Common myeloid progenitor, CD34-positive (primary cell): ENCODE data around the gene MACROD2.

Experiments used
- CTCF ChIA-PET: fragments of 350-600 bp; sonication (Branson Sonifier 250); formaldehyde crosslinking; loops from one replicate; lab custom pipeline; 2021; ENCODE audit warnings: antibody characterized with exemption; lab: Charles Lee
- POLR2A ChIA-PET: fragments of 350-600 bp; sonication (Branson Sonifier 250); formaldehyde crosslinking; loops from one replicate; lab custom pipeline; 2021; ENCODE audit warnings: antibody characterized with exemption; lab: Charles Lee
- DNase-seq, 3 donors: peaks; one replicate each; pipeline versions ENCODE4 v3.0.0 to v3.0.0-alpha.2; 2013
- H3K27ac ChIP-seq, 2 experiments: 1 replicate in 1 of 2; 2 replicates in 1 of 2; pipeline ENCODE4 v1.7.0; 2013; ENCODE audit warnings: inconsistent platforms in 2 of 2, low read length in 2 of 2, mild to moderate bottlenecking in 2 of 2, low read depth in 1 of 2, moderate library complexity in 1 of 2; ENCODE audit not compliant: severe bottlenecking in 2 of 2, insufficient read depth in 1 of 2, poor library complexity in 1 of 2
- H3K27me3 ChIP-seq, 5 experiments: replicated peaks in 2 of 5; 1 replicate in 3 of 5; 2 replicates in 2 of 5; pipeline versions ENCODE4 v1.6.1 to v1.7.0; 2013; ENCODE audit warnings: low read length in 4 of 5, mild to moderate bottlenecking in 2 of 5, moderate library complexity in 2 of 5, inconsistent platforms in 1 of 5; ENCODE audit not compliant: insufficient read depth in 5 of 5, control insufficient read depth in 4 of 5
- H3K36me3 ChIP-seq, 4 experiments: 1 replicate in 2 of 4; 2 replicates in 2 of 4; pipeline versions ENCODE4 v1.6.1 to v1.7.0; 2013; ENCODE audit warnings: low read length in 3 of 4, control low read depth in 1 of 4, mild to moderate bottlenecking in 1 of 4; ENCODE audit not compliant: control insufficient read depth in 4 of 4, insufficient read depth in 4 of 4
- H3K4me1 ChIP-seq, 4 experiments: 1 replicate in 3 of 4; 2 replicates in 1 of 4; pipeline versions ENCODE4 v1.6.1 to v1.7.1; 2013; ENCODE audit warnings: low read length in 3 of 4, mild to moderate bottlenecking in 3 of 4, control low read depth in 1 of 4, inconsistent platforms in 1 of 4, moderate library complexity in 1 of 4; ENCODE audit not compliant: control insufficient read depth in 4 of 4, insufficient read depth in 4 of 4; ENCODE audit errors: control extremely low read depth in 1 of 4
- H3K4me3 ChIP-seq, 7 experiments: 1 replicate in 4 of 7; 2 replicates in 3 of 7; pipeline versions ENCODE4 v1.5.1 to v1.7.0; 2013; ENCODE audit warnings: mild to moderate bottlenecking in 7 of 7, low read length in 6 of 7, moderate library complexity in 6 of 7, inconsistent platforms in 2 of 7, low read depth in 2 of 7, control low read depth in 1 of 7; ENCODE audit not compliant: insufficient read depth in 4 of 7, control insufficient read depth in 1 of 7; ENCODE audit errors: extremely low read depth in 1 of 7
- H3K9me3 ChIP-seq, 5 experiments: 1 replicate in 4 of 5; 2 replicates in 1 of 5; pipeline versions ENCODE4 v1.6.1 to v1.7.1; 2013; ENCODE audit warnings: low read length in 4 of 5, mild to moderate bottlenecking in 2 of 5, inconsistent platforms in 1 of 5, low read depth in 1 of 5, moderate library complexity in 1 of 5; ENCODE audit not compliant: control insufficient read depth in 4 of 5, insufficient read depth in 2 of 5; ENCODE audit errors: control extremely low read depth in 1 of 5
- WGBS: methylation state at CpG from one replicate; pipeline ENCODE4 v1.1.5; 2013; ENCODE audit not compliant: insufficient coverage; 5-methylcytosine and 5-hydroxymethylcytosine counted together

The MACROD2 gene

DNA sequence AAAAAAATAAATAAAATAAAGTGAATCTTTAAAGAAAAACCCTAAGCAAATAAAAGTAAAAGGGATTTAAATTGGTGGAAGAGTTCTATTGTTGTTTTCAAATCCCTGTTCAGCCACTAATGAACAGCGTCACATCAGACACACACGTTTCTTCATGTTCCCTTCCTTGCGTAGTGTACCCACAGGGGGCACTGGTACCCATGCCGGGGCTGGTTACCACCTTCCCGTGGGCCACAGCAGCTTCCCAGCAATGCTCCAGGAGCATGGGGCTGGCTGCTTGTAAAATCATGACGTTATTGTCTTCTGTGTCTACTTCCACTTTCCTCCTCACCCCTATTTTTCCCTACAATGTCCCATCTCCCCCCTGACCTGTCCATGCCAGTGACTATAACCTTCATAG is 1589.2 kb downstream of the MACROD2 start:
- no peak overlapping the region for H3K27ac ChIP-seq
- no peak for DNase-seq
- 91% methylated on average over 6 of the region's 6 CpGs for WGBS
- no peaks in the 10 kb centered on the region for H3K36me3 ChIP-seq
- no peak overlapping the region for H3K4me3 ChIP-seq
- H3K27me3 ChIP-seq = no peaks in the 10 kb centered on the region
- CTCF ChIA-PET = no interaction called here
- POLR2A ChIA-PET = no interaction called here
- H3K9me3 ChIP-seq = no peaks in the 10 kb centered on the region
- H3K4me1 ChIP-seq = no peaks in the 10 kb centered on the region

DNA sequence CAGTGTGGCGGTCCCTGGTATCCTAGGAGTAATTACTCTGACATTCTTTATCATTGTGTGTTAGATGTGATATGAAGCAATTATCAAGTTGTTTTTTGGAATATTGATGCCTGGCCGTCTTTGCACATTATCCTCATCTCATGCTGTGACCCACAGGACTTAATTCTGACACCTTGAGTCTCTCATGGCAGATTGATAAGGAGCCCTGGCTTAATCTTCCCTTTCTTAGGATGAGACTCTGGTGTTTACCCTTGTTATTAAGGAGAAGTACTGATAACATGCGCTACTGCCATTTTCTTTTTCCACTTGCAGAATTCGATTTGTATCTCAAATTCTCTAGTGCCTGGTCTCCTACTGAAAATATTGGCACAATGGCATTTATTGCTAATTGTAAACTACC is 1597.8 kb downstream of the MACROD2 start:
- Histone ChIP-seq H3K4me3 (no peak overlapping the region), H3K4me1 (no peaks in the 10 kb centered on the region), H3K27ac (no peak overlapping the region), H3K9me3 (no peaks in the 10 kb centered on the region), H3K27me3 (peaks cover 0 to 2% (median 0%) of the 10 kb centered on the region in 5 experiments), H3K36me3 (no peaks in the 10 kb centered on the region)
- CTCF ChIA-PET = no interaction called here
- DNase-seq = no peak
- 95% methylated on average over 3 of the region's 4 CpGs for WGBS
- POLR2A ChIA-PET = no interaction called here

DNA sequence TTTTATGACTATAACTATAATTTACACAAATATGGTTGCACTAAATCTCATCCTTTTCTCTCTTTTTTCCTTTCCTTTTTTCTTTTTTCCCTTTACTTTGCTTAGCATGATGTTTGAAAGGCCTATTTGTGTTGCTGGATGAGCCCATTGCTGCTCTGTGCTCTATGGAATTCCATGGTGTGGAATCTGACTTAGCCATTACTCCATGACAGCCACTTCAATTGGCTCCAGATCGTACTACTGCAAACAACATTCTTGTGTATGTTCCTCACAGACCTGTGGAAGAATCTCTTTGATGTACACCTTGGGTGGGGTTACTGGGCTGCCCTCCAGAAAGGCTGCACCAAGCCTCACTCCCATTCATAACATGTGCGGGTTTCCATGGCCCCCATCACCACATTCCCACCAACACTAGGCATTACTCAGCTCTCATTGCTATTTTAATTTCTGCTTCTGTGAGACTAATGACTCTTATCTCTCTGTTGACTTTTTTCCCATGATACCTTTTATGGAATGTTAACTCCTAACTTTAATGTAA is 1598.9 kb downstream of the MACROD2 start:
- H3K9me3 ChIP-seq = no peaks in the 10 kb centered on the region

GRCh38 chr20:15596220-15596890 is 1601.0 kb downstream of the MACROD2 start:
- WGBS = 100% methylated on average over 2 of the region's 3 CpGs
- H3K27me3 ChIP-seq = peaks cover 0 to 2% (median 0%) of the 10 kb centered on the region in 5 experiments
- no peak overlapping the region for H3K27ac ChIP-seq
- DNase-seq = no peak
- H3K4me1 ChIP-seq = no peaks in the 10 kb centered on the region
- POLR2A ChIA-PET = no interaction called here
- H3K9me3 ChIP-seq = no peaks in the 10 kb centered on the region
- no peak overlapping the region for H3K4me3 ChIP-seq
- no peaks in the 10 kb centered on the region for H3K36me3 ChIP-seq
- CTCF ChIA-PET = no interaction called here

More for the DNA sequence above, 1598.9 kb downstream of the MACROD2 start:
- DNase-seq = no peak
- ChIA-PET CTCF (no interaction called here), POLR2A (no interaction called here)
- Histone ChIP-seq H3K4me1 (no peaks in the 10 kb centered on the region), H3K36me3 (no peaks in the 10 kb centered on the region), H3K4me3 (no peak overlapping the region), H3K27ac (no peak overlapping the region), H3K27me3 (peaks cover 0 to 2% (median 0%) of the 10 kb centered on the region in 5 experiments)
- 82% methylated on average over 2 of the region's 2 CpGs for WGBS

DNA sequence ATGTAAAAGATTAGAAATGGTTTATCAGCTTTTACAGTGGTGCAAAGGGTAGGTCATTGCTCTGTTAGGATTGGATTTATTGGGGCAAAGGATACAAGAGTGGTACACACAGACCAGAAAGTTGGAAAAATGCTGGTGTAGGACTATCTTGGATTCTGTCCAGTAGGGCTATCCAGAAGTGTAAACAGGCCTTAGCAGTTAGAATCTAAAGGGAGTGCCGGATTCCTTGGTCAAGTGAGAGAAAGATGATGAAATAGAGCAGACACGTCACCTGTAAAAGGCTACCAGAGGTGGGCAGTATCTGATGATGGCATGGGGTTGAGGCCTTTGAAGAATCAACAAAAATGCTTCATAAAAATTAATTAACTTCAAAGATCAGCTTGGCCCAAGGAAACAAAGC is 1602.0 kb downstream of the MACROD2 start:
- Histone ChIP-seq H3K36me3 (no peaks in the 10 kb centered on the region), H3K4me1 (no peaks in the 10 kb centered on the region), H3K27me3 (peaks cover 0 to 2% (median 0%) of the 10 kb centered on the region in 5 experiments), H3K27ac (no peak overlapping the region), H3K9me3 (no peaks in the 10 kb centered on the region), H3K4me3 (no peak overlapping the region)
- 89% methylated on average over 1 of the region's 2 CpGs for WGBS
- ChIA-PET POLR2A (no interaction called here), CTCF (no interaction called here)
- no peak for DNase-seq

DNA sequence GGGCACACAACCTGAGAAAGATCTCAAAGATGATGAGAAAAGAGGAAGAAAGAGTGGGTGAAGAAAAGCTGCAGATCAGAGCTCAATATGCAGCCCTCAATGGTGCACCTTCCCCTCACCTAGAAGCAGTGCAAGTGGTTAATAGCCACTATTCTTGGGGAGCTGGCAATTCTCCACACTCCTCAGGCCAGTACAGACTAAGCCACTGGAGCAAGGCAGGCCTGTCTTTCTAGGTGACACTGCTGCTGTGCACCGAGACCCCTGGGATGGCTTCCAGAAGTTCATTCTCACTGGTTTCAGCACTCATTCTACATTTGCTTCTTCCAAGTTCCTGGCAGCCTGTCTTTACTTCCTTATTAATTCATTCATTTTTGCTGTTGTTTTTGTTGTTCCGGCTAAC is 1604.6 kb downstream of the MACROD2 start:
- Histone ChIP-seq H3K9me3 (no peaks in the 10 kb centered on the region), H3K4me1 (no peaks in the 10 kb centered on the region), H3K27ac (no peak overlapping the region), H3K27me3 (no peaks in the 10 kb centered on the region), H3K36me3 (no peaks in the 10 kb centered on the region), H3K4me3 (no peak overlapping the region)
- 94% methylated on average over 2 of the region's 2 CpGs for WGBS
- ChIA-PET CTCF (interaction anchor here (1.6 kb wide), 1 partner anchor 9 kb away, joined by 3 read pairs; no protein-coding TSS in a partner anchor), POLR2A (no interaction called here)
- DNase-seq = no peak

DNA sequence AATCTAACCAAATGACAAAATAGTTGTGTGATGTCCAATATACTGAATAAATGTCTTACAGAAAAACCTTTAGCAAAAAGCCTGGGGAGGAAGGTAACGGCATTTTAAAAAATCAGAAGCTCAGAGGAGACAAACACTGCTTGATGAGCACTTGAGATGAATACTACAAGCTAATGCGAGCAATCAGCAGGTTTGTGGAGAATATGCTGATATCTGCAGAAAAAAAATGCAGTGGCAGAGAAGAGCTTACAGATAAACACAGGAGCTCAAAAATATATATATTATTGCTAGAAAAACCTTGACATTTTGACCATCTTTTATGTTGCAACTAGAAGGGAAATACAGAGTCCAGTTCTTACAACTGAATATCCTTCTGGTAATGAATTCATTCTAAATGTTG is 1605.2 kb downstream of the MACROD2 start:
- Histone ChIP-seq H3K27ac (no peak overlapping the region), H3K36me3 (no peaks in the 10 kb centered on the region), H3K4me3 (no peak overlapping the region), H3K4me1 (no peaks in the 10 kb centered on the region), H3K9me3 (no peaks in the 10 kb centered on the region), H3K27me3 (no peaks in the 10 kb centered on the region)
- CTCF ChIA-PET = interaction anchor here (1.6 kb wide), 1 partner anchor 8 kb away, joined by 3 read pairs; no protein-coding TSS in a partner anchor
- POLR2A ChIA-PET = no interaction called here
- no peak for DNase-seq
- WGBS = no CpG with 5 or more reads among the region's 2 CpGs
